HepG2 (cell line): ENCODE data around the gene ACOT8. TPM values are rescaled to one million over a fixed set of nuclear protein-coding genes. Genes with fewer than 3 reads are reported as not detected.

Source experiments
- AGO1 ChIP-seq: fragments of 200-400 bp; formaldehyde crosslinking; IDR thresholded peaks from 2 replicates; pipeline ENCODE4 v1.6.1; 2017; ENCODE audit warnings: mild to moderate bottlenecking, low read depth, low read length, moderate library complexity; ENCODE audit not compliant: poor library complexity, severe bottlenecking
- ATF6 ChIP-seq: sonication (generic); formaldehyde crosslinking; conservative IDR thresholded peaks from 2 replicates; pipeline ENCODE4 v1.4.0; 2020; ENCODE audit warnings: missing genetic modification reagents
- BHLHE40 ChIP-seq: IDR thresholded peaks from 2 replicates; pipeline ENCODE4 v1.6.1; 2011; ENCODE audit warnings: low read length, improper control_type of control experiment
- GTF3A ChIP-seq: sonication (generic); formaldehyde crosslinking; conservative IDR thresholded peaks from 2 replicates; pipeline ENCODE4 v1.4.0; 2020; ENCODE audit warnings: mild to moderate bottlenecking, missing genetic modification reagents
- HDAC6 ChIP-seq: fragments of 200-600 bp; sonication (generic); IDR thresholded peaks from 2 replicates; pipeline ENCODE4 v1.7.0; 2017; ENCODE audit warnings: mild to moderate bottlenecking, antibody characterized with exemption, low read length, low read depth
- HNRNPLL ChIP-seq: fragments of 200-400 bp; formaldehyde crosslinking; IDR thresholded peaks from 2 replicates; pipeline ENCODE4 v1.6.1; 2017; ENCODE audit warnings: mild to moderate bottlenecking, low read depth, low read length; ENCODE audit not compliant: poor library complexity, severe bottlenecking
- IRX3 ChIP-seq: sonication (generic); formaldehyde crosslinking; IDR thresholded peaks from 2 replicates; pipeline ENCODE4 v1.8.1; 2023; ENCODE audit warnings: mild to moderate bottlenecking, low read depth, missing genetic modification reagents, borderline replicate concordance
- MED1 ChIP-seq: sonication (generic); formaldehyde crosslinking; IDR thresholded peaks from 2 replicates; pipeline ENCODE4 v1.4.0; 2020; ENCODE audit warnings: missing genetic modification reagents
- MEF2D ChIP-seq: sonication (generic); formaldehyde crosslinking; IDR thresholded peaks from 2 replicates; pipeline ENCODE4 v1.5.1; 2020; ENCODE audit warnings: mild to moderate bottlenecking, missing genetic modification reagents
- SALL2 ChIP-seq: sonication (generic); formaldehyde crosslinking; IDR thresholded peaks from 2 replicates; pipeline ENCODE4 v1.8.1; 2023; ENCODE audit warnings: mild to moderate bottlenecking, missing genetic modification reagents, inconsistent platforms
- SNAPC2 ChIP-seq: sonication (generic); formaldehyde crosslinking; IDR thresholded peaks from 2 replicates; pipeline ENCODE4 v1.8.1; 2022; ENCODE audit warnings: mild to moderate bottlenecking, missing genetic modification reagents
- SRY ChIP-seq: sonication (generic); formaldehyde crosslinking; IDR thresholded peaks from 2 replicates; pipeline ENCODE4 v1.8.0; 2022; ENCODE audit warnings: mild to moderate bottlenecking, missing genetic modification reagents
- UBTF ChIP-seq: sonication (generic); formaldehyde crosslinking; IDR thresholded peaks from 2 replicates; pipeline ENCODE4 v1.4.0; 2020; ENCODE audit warnings: mild to moderate bottlenecking, missing genetic modification reagents
- ZBTB37 ChIP-seq: sonication (generic); formaldehyde crosslinking; IDR thresholded peaks from 2 replicates; pipeline ENCODE4 v1.4.0; 2020; ENCODE audit warnings: mild to moderate bottlenecking, missing genetic modification reagents
- ZNF20 ChIP-seq: sonication (generic); formaldehyde crosslinking; IDR thresholded peaks from 2 replicates; pipeline ENCODE4 v1.4.0; 2020; ENCODE audit warnings: mild to moderate bottlenecking, moderate library complexity, missing genetic modification reagents
- ZNF335 ChIP-seq: sonication (generic); formaldehyde crosslinking; IDR thresholded peaks from 2 replicates; pipeline ENCODE4 v1.4.0; 2020; ENCODE audit warnings: missing genetic modification reagents
- ZNF543 ChIP-seq: sonication (generic); formaldehyde crosslinking; IDR thresholded peaks from 2 replicates; pipeline ENCODE4 v1.4.0; 2020; ENCODE audit warnings: mild to moderate bottlenecking, missing genetic modification reagents
- ZNF644 ChIP-seq: IDR thresholded peaks from 2 replicates; pipeline ENCODE4 v1.6.1; 2016; ENCODE audit warnings: low read depth
- ZNF660 ChIP-seq: sonication (generic); formaldehyde crosslinking; IDR thresholded peaks from 2 replicates; pipeline ENCODE4 v1.5.1; 2020; ENCODE audit warnings: mild to moderate bottlenecking, low read depth, missing genetic modification reagents, borderline replicate concordance
- ZNF761 ChIP-seq: sonication (generic); formaldehyde crosslinking; conservative IDR thresholded peaks from 2 replicates; pipeline ENCODE4 v1.4.0; 2020; ENCODE audit warnings: mild to moderate bottlenecking, missing genetic modification reagents
- ZNF879 ChIP-seq: sonication (generic); formaldehyde crosslinking; IDR thresholded peaks from 2 replicates; pipeline ENCODE4 v1.8.1; 2023; ENCODE audit warnings: missing genetic modification reagents
- ZNF891 ChIP-seq: sonication (generic); formaldehyde crosslinking; IDR thresholded peaks from 2 replicates; pipeline ENCODE4 v1.5.0; 2020; ENCODE audit warnings: mild to moderate bottlenecking, missing genetic modification reagents
- polyA plus RNA-seq, 8 experiments: library from polyadenylated mRNA; depleted of rRNA in 3 of 8; stranded (reverse) in 7 of 8; unstranded in 1 of 8; fragments of >200 nt; fragmentation: Illumina TruSeq in 4 of 8; extraction: Trizol in 4 of 8; gene quantifications; 2 replicates each; pipeline versions ENCODE4 v1.2.1 to v1.2.3, GENCODE V29; 2011 to 2016; ENCODE audit warnings: low read depth in 4 of 8, missing spikeins in 1 of 8, mixed read lengths in 1 of 8; ENCODE audit not compliant: insufficient read depth in 1 of 8
- total RNA-seq, 5 experiments: library from RNA; depleted of rRNA; stranded (reverse); fragments of >200 nt; fragmentation: Illumina TruSeq; extraction: Trizol; gene quantifications; 2 replicates each; pipeline ENCODE4 v1.2.3, GENCODE V29; 2016; ENCODE audit warnings: low read depth in 1 of 5
- TF ChIP-seq, protein P1 (sequence below): sonication (generic); formaldehyde crosslinking; IDR thresholded peaks from 2 replicates; pipeline ENCODE4 v1.8.0; 2022; ENCODE audit warnings: mild to moderate bottlenecking, missing genetic modification reagents, moderate library complexity

Gene ACOT8
- total and polyA plus RNA-seq, 2 of the 13 experiments (the other 11 are each of a cell fraction or from before 2014, with no cell fraction given) = 31.4 to 45.5 TPM

- TF ChIP-seq MEF2D (CRISPR knock-in tag) = 0 out of 2 replicates have a peak, but pooled peaks have one; percentile 21
- no peak for TF ChIP-seq HDAC6
- 0 out of 2 replicates have a peak, but pooled peaks have one; percentile 53 for TF ChIP-seq ZNF879 (CRISPR knock-in tag)
- no peak; the same call in 1 of the 2 replicates for TF ChIP-seq UBTF
- no peak for TF ChIP-seq GTF3A (CRISPR knock-in tag)
- TF ChIP-seq ZNF20 = no peak
- peak; percentile 64; the same call in 1 of the 2 replicates for TF ChIP-seq ZNF891 (CRISPR knock-in tag)
- no peak for TF ChIP-seq MED1 (CRISPR knock-in tag)
- TF ChIP-seq, protein P1, sequence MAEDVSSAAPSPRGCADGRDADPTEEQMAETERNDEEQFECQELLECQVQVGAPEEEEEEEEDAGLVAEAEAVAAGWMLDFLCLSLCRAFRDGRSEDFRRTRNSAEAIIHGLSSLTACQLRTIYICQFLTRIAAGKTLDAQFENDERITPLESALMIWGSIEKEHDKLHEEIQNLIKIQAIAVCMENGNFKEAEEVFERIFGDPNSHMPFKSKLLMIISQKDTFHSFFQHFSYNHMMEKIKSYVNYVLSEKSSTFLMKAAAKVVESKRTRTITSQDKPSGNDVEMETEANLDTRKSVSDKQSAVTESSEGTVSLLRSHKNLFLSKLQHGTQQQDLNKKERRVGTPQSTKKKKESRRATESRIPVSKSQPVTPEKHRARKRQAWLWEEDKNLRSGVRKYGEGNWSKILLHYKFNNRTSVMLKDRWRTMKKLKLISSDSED = no peak; the same call in 1 of the 2 replicates
- TF ChIP-seq BHLHE40 = no peak
- peak; percentile 83 for TF ChIP-seq SNAPC2 (CRISPR knock-in tag)
- peak; percentile 75 for TF ChIP-seq HNRNPLL
- no peak for TF ChIP-seq ZBTB37 (CRISPR knock-in tag)
- no peak for TF ChIP-seq ZNF660 (CRISPR knock-in tag)
- TF ChIP-seq SALL2 (CRISPR knock-in tag) = 0 out of 2 replicates have a peak, but pooled peaks have one; percentile 33
- TF ChIP-seq SRY (CRISPR knock-in tag) = peak; percentile 15; the same call in 1 of the 2 replicates
- no peak for TF ChIP-seq ZNF543 (CRISPR knock-in tag)
- TF ChIP-seq ATF6 (CRISPR knock-in tag) = no peak
- no peak for TF ChIP-seq ZNF644
- peak; percentile 87; the same call in 1 of the 2 replicates for TF ChIP-seq IRX3 (CRISPR knock-in tag)
- peak; percentile 69 for TF ChIP-seq AGO1
- no peak for TF ChIP-seq ZNF761 (CRISPR knock-in tag)
- no peak for TF ChIP-seq ZNF335 (CRISPR knock-in tag)
Measured at GRCh38 chr20:45812157-45813005, 44.8 kb downstream of the ACOT8 start, which contains the start of gene UBE2C (continued).
